NCI-H446 (cell line): Measurements from ENCODE around the gene RBM47.
A peak's percentile ranks its signal among the peaks of the same experiment; 100 is the strongest.
"Not testable (repeated sequence)": the region's sequence is repeated elsewhere in the genome, so short reads cannot be mapped to it uniquely, and the experiment has no call there.

ENCODE experiments used
- DNase-seq, 2 experiments: peaks; one replicate each; lab custom pipeline; 2025; lab: John Stamatoyannopoulos, UW

The RBM47 gene

GRCh38 chr4:40406340-40406739 is 223.3 kb downstream of the RBM47 start:
- no peak for DNase-seq

GRCh38 chr4:40405193-40405592 is 224.5 kb downstream of the RBM47 start:
- DNase-seq = no peak

- no peak for DNase-seq
Measured at GRCh38 chr4:40403081-40403480, 226.6 kb downstream of the RBM47 start.

- no peak for DNase-seq
Measured at GRCh38 chr4:40402556-40402955, 227.1 kb downstream of the RBM47 start.

- no peak for DNase-seq
Measured at GRCh38 chr4:40401631-40402030, 228.0 kb downstream of the RBM47 start.

- no peak for DNase-seq
Measured at GRCh38 chr4:40401096-40401495, 228.6 kb downstream of the RBM47 start.

- DNase-seq = no peak
Measured at GRCh38 chr4:40399578-40399977, 230.1 kb downstream of the RBM47 start.

GRCh38 chr4:40395908-40396793 is 233.5 kb downstream of the RBM47 start:
- peak in 1 of 2 experiments; percentile 8 for DNase-seq

- no peak for DNase-seq
Measured at GRCh38 chr4:40395166-40395900, 234.3 kb downstream of the RBM47 start.

GRCh38 chr4:40394236-40394635 is 235.4 kb downstream of the RBM47 start:
- DNase-seq = no peak

- DNase-seq = not testable (repeated sequence)
Measured at GRCh38 chr4:40392241-40392640, 237.4 kb downstream of the RBM47 start.

GRCh38 chr4:40389986-40390385 is 239.7 kb downstream of the RBM47 start:
- DNase-seq = no peak

- DNase-seq = no peak
Measured at GRCh38 chr4:40388239-40388638, 241.4 kb downstream of the RBM47 start.

- no peak for DNase-seq
Measured at GRCh38 chr4:40380647-40381046, 249.0 kb downstream of the RBM47 start.

GRCh38 chr4:40379248-40379647 is 250.4 kb downstream of the RBM47 start:
- no peak for DNase-seq

- DNase-seq = no peak
Measured at GRCh38 chr4:40378619-40379018, 251.0 kb downstream of the RBM47 start.

GRCh38 chr4:40377512-40378365 is 251.9 kb downstream of the RBM47 start:
- DNase-seq = no peak

GRCh38 chr4:40375620-40376019 is 254.0 kb downstream of the RBM47 start:
- no peak for DNase-seq

- DNase-seq = no peak
Measured at GRCh38 chr4:40375095-40375494, 254.6 kb downstream of the RBM47 start.

GRCh38 chr4:40373636-40374035 is 256.0 kb downstream of the RBM47 start:
- DNase-seq = no peak
